COR-L47 (cell line): ENCODE data around the gene FUBP3.

Source experiments
- DNase-seq: peaks from one replicate; lab custom pipeline; 2025; lab: John Stamatoyannopoulos, UW

The FUBP3 gene

GRCh38 chr9:130634191-130634768 lies 54.9 kb downstream of the FUBP3 start:
- no peak for DNase-seq

- DNase-seq = no peak
Observed at GRCh38 chr9:130634801-130635200, 55.4 kb downstream of the FUBP3 start.

GRCh38 chr9:130635306-130635705 lies 55.9 kb downstream of the FUBP3 start:
- DNase-seq = no peak

DNA sequence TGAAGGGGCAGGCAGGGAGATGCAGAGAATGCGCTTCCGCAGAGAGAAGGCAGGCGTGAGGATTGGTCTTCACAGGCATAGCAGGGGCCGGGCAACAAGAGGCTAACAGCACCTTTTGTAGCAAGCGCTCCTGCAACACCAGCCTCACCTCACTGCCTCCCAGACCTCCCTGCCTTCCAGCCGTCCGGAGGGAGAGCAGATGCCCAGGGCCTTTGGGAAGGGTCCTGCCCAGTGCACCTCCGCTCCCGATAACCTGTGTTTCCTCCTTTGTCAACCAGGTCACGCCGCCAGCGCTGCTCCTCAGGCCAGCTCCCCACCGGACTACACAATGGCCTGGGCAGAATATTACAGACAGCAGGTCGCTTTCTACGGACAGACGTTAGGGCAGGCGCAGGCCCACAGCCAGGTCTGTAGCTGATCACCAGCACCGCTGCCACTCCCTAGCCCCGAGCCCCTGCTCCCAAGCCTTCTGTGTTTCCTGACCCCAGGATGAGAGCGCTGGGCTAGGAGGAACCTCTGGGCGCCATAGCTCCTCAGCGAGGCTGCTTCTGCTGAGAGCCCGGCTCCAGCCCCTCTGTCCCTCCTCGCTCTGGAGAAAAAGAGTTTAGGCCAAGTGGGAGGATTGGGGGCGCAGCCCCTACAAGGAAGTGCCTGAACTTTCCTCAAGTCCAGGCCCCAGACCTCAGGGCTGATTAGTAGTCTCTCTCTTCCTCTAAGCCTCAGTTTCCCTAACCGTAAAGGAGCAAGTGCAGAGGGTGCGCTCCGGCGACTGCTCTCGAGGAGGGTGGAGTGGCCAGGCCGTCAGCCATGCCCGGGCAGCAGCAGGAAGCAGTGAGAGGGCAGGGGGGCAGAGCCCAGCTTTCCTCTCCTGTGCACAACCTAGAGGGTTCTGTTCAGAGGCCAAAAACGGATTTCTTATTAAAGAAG lies 56.6 kb downstream of the FUBP3 start:
- no peak for DNase-seq

DNA sequence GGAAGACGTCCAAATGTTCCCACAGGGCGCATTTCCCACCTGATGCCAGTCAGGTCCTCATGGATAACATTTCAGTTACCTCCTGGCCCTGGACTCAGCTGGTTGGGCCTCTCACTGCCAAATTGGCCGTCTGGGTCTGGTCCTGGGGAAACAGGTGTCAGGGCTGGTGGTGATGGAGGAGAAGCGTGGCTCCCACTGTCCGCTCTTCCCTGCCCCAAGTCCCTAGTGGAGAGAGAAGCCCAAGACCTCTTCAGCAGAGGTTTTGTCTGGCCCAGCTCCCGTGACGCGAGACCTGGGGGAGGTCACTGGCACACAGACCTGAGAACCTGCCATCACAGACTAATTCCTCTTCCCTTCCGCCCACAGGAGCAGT lies 57.3 kb downstream of the FUBP3 start:
- DNase-seq = no peak

- no peak for DNase-seq
Observed at GRCh38 chr9:130638284-130639123, 59.1 kb downstream of the FUBP3 start.

- DNase-seq = no peak
Observed at GRCh38 chr9:130639124-130639765, 59.9 kb downstream of the FUBP3 start.

- no peak for DNase-seq
Observed at GRCh38 chr9:130639866-130640555, 60.6 kb downstream of the FUBP3 start.

GRCh38 chr9:130640681-130641080 lies 61.3 kb downstream of the FUBP3 start:
- no peak for DNase-seq

- no peak for DNase-seq
Observed at GRCh38 chr9:130642926-130643325, 63.5 kb downstream of the FUBP3 start.

GRCh38 chr9:130651221-130651620 lies 71.8 kb downstream of the FUBP3 start:
- no peak for DNase-seq

DNA sequence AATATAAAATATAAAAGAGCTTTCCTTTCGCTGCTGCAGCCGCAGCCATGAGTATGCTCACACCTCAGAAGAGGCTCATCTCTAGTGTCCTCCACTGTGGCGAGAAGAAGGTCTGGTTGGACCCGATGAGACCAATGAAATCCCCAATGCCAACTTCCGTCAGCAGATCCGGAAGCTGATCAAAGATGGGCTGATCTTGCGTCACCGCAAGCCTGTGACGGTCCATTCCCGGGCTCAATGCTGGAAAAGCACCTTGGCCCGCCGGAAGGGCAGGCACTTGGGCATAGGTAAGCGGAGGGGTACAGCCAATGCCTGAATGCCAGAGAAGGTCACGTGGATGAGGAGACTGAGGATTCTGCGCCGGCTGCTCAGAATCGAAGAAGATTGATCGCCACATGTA lies 72.4 kb downstream of the FUBP3 start:
- DNase-seq = no peak

- no peak for DNase-seq
Observed at GRCh38 chr9:130654879-130655278, 75.5 kb downstream of the FUBP3 start.

GRCh38 chr9:130658893-130659698 lies 79.7 kb downstream of the FUBP3 start:
- no peak for DNase-seq

DNA sequence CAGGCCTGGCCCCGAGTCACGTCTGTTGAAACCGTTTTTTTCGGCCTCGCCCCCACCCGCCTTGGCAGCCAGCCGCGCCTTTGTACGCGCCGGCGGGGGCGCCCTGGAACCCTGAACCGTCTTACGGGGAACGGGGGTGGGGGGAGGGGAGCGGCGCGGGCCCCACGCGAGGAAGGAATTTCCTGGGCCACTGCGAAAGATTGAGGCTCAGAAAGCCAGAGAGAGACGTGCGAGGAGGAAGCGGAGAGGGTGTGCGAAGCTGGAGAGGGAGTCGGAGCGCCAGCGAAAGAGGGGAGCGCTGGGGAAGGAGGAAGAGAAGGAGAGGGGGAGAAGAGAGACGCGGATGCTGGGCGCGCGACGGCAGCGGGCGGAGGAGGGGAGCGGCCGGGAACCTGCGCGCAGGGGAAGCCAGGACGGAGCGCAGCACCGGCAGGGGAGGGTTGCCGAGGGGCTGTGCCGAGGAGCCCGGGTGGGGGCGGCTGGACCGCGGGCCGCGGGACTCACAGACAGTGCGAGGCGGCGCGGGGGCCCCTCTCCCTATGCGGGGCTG lies 80.4 kb downstream of the FUBP3 start:
- DNase-seq = no peak

DNA sequence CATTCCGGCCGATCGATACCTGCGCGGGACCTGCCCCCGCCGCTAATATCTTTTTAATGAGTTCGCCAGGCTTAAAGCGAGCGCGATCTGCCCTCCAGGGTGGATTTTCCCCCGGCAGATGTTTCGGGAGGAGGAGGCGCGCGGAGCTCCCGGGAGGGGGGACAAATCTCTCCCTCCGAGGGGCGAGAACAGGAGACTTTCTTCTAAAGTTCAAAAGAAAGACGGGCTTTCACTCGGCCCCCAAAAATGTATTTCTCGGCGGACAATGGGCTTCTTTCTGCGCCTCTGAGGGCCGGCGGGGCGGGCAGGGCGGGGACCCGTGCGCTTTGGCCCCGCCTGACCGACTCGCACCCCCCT lies 80.9 kb downstream of the FUBP3 start:
- no peak for DNase-seq

GRCh38 chr9:130660683-130661450 lies 81.5 kb downstream of the FUBP3 start:
- no peak for DNase-seq

- no peak for DNase-seq
Observed at GRCh38 chr9:130661451-130662098, 82.2 kb downstream of the FUBP3 start.
